ENCODE measurements around the gene AGBL4. TPM values are rescaled to one million over a fixed set of nuclear protein-coding genes. Genes with fewer than 3 reads are reported as not detected.

The AGBL4 gene
- total RNA-seq, 1 donor from 2014 or later, result not detected

- no peak for DNase-seq (ENCODE audit: low read depth, low spot score)
Measured at GRCh38 chr1:48906164-48906563, 1117.6 kb downstream of the AGBL4 start.

GRCh38 chr1:48903291-48903690 is 1120.5 kb downstream of the AGBL4 start:
- DNase-seq (ENCODE audit: low read depth, low spot score), result no peak

- no peak for DNase-seq (ENCODE audit: low read depth, low spot score)
Measured at GRCh38 chr1:48898894-48899293, 1124.9 kb downstream of the AGBL4 start.

GRCh38 chr1:48889615-48890014 is 1134.1 kb downstream of the AGBL4 start:
- no peak for DNase-seq (ENCODE audit: low read depth, low spot score)

GRCh38 chr1:48889082-48889481 is 1134.7 kb downstream of the AGBL4 start:
- no peak for DNase-seq (ENCODE audit: low read depth, low spot score)

DNA sequence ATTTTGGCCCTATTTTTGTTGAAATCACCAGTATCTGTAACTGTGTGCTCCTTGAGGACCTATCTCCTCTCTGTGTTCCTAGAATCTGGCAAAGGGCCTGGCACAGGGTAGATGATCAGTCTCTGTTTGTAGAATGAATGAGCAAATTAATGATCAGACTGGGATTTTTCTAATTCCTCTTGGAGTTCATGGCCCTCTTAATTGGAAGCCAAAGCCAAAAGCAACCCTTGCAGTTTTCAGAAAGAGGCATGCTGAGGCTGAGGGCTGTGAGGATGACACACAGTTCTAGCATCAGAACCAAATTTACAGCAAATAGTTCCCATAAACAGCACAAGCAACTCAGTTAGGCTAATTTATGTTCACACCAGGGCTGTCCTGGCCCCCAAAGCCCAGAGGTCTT is 1136.0 kb downstream of the AGBL4 start:
- no peak for DNase-seq (ENCODE audit: low read depth, low spot score)

- no peak for DNase-seq (ENCODE audit: low read depth, low spot score)
Measured at GRCh38 chr1:48882020-48882419, 1141.7 kb downstream of the AGBL4 start.

DNA sequence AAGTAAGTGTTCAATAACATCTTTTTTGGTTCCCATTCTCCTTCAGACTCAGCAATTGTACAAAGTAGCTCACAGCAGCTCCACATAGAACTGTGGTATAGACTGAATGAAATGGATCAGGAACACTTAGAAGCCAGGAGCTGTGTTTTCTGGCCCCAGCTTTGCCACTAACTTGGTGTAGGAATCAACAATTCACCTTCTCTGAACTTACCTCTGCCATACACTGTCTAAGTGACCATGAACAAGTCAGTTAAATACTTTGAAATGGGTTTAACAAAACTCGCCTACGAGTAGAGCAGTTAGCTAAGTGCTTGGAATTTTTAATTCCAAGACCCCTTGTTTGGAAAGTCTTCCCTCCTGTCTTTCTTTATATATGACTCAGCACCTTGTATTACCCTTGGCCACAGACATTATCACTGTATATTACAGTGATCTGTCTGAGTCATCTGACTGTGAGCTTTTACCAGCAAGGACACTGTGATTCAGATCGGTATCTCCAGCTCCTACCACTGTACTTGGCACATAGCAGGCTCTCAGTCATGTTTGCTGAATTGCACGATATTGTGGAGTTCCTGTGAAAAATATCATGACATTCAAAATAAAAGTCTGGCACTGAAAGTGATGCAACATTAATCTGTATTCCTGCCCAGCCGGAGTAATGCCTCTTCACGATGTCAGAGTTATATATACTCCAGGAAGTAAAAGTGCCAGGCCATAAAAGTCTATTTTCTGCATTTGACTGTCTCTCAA is 1145.4 kb downstream of the AGBL4 start:
- DNase-seq (ENCODE audit: low read depth, low spot score), result no peak

DNA sequence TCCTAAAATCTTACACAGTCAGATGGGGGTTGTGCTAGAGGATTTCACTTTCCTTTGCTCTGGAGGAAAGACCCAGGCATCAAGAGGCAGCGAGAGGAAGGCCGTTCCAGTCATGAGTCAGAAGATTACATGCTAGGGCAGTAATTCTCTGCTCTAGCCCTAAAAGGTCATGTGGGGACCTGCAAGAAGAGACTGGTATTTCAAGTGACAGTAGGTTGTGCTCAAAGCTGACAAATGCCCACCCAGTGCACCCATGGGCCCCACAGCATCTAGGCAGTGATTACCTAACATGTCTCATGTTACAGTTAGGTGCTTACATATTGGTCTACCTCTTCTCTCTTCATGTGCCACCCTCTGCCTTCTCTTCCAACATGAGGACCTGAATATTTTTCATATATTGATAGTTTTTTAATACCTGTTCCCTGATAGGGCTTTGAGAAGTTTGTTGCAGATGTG is 1147.4 kb downstream of the AGBL4 start:
- no peak for DNase-seq (ENCODE audit: low read depth, low spot score)

GRCh38 chr1:48875552-48876329 is 1148.0 kb downstream of the AGBL4 start:
- no peak for DNase-seq (ENCODE audit: low read depth, low spot score)

DNA sequence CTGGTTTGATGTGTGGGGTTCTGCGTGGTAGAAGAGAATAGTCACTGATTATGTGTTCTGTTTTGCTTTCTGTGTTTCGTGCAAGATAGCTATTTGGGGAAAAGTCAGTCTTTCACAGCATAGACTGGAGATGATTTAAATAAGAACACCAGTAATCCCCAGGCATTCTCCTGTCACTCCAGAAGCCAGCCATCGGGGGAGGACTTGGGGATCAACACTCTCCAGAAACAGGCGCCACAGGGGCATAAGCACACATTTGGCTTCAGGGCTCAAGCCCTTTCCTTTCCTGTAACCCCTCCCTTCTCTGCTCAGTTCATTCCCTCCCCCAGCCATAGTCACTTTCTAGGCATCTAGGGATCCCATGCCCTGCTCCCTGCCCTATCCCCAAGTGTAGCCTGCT is 1149.8 kb downstream of the AGBL4 start:
- DNase-seq (ENCODE audit: low read depth, low spot score), result no peak

DNA sequence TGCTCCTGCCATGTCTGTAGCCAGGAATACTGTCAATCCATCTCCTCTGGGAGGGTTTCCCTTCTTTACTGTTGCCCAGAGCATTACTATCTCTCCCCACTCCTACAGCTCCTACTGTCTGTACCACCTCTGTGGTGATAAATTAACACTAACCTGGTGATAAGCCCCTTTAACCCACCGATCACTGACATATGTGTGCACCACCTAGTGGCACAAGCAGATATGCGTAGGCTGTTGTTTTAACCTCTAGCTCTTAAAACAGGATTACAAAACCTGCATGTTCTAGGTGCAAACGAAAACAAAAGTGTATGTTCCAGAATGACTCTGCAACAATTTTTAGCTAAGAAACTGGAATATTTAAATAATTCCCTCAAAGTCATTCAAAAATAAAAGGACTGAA is 1153.2 kb downstream of the AGBL4 start:
- no peak for DNase-seq (ENCODE audit: low read depth, low spot score)

GRCh38 chr1:48869116-48869893 is 1154.4 kb downstream of the AGBL4 start:
- DNase-seq (ENCODE audit: low read depth, low spot score), result no peak

GRCh38 chr1:48864913-48865312 is 1158.8 kb downstream of the AGBL4 start:
- DNase-seq (ENCODE audit: low read depth, low spot score), result no peak

DNA sequence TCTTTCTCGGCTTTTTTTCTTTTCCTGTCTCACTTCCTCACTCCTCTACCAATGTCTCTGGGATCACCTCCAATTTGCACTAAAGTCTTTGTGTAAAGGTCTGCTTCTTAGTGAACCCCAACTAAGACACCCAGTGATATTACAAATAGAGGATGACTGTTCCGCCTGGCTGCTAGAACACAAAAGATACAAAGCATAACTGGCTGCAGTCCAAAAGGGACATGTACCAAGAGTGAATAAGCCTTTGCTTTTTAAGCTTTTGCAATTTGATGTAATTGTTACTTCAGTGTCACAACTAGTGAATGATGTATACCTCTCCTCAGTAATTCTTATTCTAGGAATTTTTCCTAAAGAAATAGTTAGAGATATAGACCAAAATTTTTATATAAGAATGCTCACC is 1164.3 kb downstream of the AGBL4 start:
- DNase-seq (ENCODE audit: low read depth, low spot score), result no peak

DNA sequence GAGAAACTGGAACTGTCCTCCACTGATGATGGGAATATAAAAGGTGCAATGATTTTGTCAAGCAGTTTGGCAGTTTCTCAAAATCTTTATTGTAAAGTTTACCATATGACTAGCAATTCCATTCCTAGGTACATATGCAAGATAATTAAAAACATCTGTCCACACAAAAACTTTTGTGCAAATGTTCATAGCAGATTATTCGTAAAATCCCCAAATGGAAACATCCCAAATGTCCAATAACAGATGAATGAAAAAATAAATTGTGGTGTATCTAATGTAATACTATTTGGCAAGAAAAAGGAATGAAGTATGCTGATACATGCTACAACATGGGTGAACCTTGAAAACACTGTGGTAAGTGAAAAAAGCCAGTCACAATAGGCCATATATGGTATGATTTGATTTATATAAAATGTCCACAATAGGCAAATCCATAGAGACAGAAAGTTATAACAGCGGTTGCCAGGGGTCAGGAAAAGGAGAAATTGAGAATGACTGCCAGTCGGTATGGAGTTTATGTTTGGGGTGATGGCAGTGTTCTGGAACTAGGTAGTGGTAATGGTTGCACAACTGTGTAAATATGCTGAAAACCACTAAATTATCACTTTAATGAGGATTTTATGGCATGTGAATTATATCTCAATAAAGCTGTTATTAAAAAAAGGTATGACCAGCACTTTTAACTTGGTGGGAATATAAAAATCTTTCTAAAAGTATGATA is 1165.4 kb downstream of the AGBL4 start:
- no peak for DNase-seq (ENCODE audit: low read depth, low spot score)

- DNase-seq (ENCODE audit: low read depth, low spot score), result no peak
Measured at GRCh38 chr1:48853006-48853405, 1170.7 kb downstream of the AGBL4 start.

GRCh38 chr1:48851638-48852037 is 1172.1 kb downstream of the AGBL4 start:
- DNase-seq (ENCODE audit: low read depth, low spot score), result no peak

GRCh38 chr1:48848035-48848434 is 1175.7 kb downstream of the AGBL4 start:
- DNase-seq (ENCODE audit: low read depth, low spot score), result no peak

DNA sequence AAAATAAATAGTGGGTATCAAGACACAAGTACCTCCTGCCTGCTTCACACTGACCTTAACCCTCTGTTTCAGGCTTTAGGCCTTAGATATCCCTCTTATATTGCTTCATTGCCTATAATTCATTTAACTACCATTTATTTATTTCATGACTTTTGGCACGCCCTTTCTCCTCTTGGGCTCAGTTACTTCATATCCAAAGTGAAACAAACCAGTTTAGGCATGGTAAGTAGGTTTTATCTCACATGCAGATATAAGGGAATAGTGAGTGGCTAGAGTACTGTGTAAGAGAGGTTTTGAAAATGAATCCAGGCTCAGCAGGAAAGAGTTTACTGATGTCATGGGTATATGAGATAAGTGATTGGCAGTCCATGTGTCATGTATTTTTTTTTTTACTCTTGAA is 1177.3 kb downstream of the AGBL4 start:
- DNase-seq (ENCODE audit: low read depth, low spot score), result no peak

DNA sequence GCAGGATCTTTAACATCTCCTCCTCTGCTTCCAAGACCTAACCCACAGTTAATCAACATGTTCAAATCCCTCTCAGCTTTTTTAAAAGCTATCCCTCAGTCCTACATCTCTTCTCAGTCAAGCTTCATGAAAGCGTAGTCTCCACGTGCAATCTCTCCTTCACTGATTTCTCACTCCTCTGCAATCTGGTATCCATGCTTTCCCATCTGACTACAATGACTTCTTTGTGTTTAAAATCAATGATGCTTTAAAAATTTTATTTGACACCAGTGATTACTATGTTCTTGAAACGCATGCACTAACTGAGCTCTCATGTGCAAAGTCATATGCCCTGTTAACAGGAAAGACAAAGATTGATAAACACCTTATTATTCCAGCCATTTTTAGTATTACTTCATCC is 1179.6 kb downstream of the AGBL4 start:
- DNase-seq (ENCODE audit: low read depth, low spot score), result no peak
